Stimulated activated CD8-positive, alpha-beta memory T cell treated with anti-CD3 and anti-CD28 coated beads, Interleukin-4, amount 100 ng/mL, for 24 hours (primary cell): ENCODE results near the gene CPA3.

Experiments
- DNase-seq: peaks from one replicate; pipeline ENCODE4 v3.0.0-alpha.2; 2020; ENCODE audit warnings: low read depth

CPA3 gene, protein sequence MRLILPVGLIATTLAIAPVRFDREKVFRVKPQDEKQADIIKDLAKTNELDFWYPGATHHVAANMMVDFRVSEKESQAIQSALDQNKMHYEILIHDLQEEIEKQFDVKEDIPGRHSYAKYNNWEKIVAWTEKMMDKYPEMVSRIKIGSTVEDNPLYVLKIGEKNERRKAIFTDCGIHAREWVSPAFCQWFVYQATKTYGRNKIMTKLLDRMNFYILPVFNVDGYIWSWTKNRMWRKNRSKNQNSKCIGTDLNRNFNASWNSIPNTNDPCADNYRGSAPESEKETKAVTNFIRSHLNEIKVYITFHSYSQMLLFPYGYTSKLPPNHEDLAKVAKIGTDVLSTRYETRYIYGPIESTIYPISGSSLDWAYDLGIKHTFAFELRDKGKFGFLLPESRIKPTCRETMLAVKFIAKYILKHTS

DNA sequence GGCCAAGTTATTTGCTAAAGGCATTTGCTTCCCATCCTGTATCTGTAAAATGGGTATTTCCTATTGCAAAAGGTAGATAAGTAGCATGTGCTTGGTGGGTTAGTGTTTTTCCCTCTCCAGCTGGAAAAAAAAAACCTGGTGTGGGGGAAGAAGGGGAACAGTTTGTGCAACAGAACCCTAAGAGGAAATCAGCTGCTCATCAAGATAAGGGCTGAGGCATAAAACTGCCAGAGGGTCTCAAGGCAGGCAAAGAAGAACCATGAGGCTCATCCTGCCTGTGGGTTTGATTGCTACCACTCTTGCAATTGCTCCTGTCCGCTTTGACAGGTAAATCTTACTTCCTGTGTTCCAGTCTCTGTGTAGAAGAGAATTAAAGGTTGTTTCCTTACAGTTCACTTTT lies at the start of gene CPA3:
TSS of gene CPA3 (plus strand) at position 248 of the 400 bp plus-strand sequence. CDS start at position 260, 12 bp downstream.
- DNase-seq = no peak

DNA sequence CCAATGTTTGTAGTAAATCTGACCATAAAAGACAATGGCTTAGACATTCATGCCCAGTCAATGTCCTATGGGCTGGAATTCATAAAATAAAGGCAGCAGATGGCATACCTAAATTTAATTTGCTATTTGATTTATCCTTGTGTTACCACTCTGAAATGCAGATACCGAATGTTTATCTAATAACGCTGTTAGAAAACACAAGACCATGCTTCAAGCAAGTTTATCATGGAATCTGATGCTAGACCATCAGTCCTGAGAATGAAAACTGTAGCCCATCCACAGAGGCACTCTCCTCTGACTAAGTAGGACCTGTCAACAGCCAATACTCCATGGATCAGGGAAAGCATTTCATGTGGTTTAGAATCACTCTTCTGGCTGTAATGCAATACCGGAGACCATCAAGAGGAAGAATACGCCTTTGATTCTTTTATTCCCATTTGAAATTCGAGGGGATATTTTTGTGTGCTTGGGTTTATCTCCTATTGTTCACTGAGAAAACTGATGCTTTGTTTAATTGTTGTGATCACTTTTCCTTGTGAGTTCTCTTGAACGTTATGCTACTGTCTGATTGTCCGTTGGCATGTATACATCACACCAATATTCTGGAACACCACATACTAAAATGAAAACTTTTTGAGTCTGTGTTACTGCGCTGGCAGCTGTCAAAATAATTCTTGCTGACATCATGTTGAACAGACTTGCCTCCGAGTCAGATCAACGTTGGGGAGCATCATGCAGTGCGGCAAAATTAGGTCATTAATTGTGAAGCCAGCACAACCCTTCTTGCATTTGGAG lies 49.6 kb upstream of the CPA3 start:
- no peak for DNase-seq

DNA sequence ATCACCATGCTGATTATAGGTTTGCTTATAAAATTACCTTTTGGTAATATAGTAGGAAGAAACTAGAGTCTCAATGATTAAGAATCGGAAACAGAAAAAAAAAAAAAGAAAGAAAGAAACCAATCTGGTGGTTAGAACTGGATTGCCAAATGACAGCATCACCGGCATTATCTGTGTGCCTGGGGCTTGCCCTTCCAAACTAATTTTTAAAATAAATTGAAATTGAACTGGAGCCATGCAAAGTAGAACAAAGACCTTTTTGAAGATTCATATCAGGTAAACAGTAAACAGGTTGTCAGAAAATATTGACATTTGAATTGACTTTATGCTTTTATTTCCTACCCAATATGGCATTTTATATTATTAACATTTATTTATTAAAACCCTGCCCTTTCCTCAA lies 48.7 kb upstream of the CPA3 start:
- DNase-seq = no peak

DNA sequence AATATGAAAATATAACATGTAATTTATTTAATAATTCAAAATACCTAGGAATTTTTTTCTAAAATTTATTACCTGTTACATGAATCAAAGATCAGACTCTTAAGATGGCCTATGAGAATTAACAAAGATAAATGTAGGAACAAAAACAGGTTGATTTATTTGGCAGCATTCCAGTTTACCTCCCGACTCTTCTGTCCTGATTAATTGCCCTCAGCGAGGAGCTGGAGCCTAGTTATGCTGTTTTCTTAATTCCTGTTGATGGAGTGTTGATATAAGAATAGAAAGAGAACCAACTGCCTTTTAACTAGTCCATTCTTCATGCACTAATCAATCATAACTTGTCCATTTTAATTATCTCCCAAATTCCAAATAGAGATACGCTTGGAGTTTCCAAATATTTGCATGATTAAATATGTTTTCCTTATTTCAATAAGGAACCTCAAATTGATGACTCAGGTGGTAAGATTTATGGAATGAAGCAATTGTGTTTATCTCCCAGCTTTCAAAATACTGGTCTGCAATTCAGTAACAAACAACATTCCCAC lies 48.0 kb upstream of the CPA3 start:
- DNase-seq = no peak

DNA sequence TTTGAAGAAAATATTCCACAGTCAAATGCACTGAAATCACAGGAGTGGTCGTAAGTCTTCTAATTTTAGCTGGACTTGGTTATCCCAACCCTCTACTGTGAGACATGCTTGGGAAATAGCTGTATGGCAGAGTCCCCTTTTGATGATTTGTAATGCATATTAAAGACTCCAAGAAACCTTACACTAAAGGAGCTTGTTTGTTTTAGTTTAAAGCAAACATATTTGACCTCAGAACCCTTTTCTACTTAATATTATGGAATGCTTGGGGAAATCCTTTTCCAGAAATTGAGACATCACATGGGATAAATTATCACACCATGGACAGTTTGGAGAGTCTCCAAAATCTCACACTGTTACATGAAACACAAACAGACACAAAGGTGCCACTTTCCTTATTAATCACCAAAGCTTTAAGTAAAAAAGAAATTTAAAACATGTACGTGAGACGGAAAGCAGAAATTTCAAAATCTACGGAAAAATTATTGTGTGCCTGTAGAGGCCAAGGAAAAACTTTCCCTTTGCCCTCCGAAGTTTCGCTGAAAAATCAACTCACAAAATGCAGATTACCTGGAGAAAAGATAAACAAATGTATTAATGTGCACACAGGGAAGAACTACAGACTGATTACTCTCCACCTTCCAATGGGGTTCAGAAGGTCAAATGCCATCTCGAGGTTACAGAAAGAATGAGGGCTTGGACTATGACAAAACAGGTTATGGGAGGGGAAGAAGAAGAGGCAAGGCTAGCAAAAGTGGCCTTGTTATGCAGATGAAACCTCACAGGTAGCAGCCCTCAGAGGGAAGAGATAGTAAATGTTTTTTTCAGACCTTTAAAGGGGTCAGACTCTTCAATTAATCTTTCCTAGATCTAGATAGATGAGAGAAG lies 44.5 kb upstream of the CPA3 start:
- DNase-seq = no peak

DNA sequence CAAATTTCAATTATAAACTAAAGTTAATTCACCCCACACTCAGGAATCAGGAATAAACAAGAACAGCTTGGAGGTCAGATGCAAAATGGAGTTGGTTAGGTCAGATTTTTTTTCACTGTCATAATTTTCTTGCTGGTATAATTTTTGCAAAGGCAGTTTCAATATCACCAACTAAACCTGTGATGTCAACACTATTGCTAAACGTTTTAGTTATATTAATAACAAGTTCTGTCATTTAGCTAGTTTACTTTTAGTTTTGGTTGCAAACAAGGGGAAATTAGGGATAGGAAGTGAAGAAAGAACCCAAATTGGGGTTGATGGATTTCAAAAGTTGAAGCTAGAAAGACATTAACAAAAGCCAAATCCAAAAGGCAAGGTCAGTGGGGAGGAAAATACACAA lies 42.1 kb upstream of the CPA3 start:
- no peak for DNase-seq

DNA sequence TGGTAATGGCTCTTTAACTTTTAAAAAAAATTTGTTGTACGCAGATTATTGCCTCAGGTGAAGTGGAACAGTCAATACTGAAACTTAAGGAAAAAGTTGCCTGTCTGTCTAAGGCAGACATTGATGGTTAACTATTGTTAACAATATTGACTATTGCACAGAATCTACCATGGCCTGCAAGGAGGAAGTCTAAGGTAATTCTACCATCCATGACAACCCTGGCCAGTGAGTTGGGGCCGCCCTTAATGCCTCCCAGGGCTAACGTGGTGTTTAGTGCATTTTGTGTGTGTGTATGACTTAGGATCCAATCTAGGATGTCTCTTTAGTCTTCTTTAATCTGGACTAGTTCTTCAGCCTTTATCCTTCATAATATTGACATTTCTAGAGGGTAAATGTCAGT lies 39.6 kb upstream of the CPA3 start:
- no peak for DNase-seq

DNA sequence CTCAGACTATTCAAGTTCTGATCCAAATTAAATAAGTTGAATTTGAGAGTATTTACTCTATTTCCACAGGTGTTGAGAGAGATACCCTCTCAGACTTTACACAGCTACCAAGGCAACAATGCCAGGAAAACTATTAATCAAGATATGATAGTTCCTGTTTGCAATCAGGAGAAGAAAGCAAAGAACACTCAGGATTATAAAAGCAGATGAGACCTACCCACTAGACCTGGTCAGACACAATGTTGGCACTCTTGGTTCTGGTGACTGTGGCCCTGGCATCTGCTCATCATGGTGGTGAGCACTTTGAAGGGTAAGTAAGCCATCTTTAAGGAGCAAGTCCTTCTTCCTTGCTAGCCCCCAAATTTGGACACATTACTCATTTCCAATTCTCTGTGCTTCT lies 37.5 kb upstream of the CPA3 start, which contains the start of gene CPB1:
TSS of gene CPB1 (plus strand) at position 227 of the 400 bp plus-strand sequence. CDS start at position 240, 13 bp downstream.
- DNase-seq = no peak

DNA sequence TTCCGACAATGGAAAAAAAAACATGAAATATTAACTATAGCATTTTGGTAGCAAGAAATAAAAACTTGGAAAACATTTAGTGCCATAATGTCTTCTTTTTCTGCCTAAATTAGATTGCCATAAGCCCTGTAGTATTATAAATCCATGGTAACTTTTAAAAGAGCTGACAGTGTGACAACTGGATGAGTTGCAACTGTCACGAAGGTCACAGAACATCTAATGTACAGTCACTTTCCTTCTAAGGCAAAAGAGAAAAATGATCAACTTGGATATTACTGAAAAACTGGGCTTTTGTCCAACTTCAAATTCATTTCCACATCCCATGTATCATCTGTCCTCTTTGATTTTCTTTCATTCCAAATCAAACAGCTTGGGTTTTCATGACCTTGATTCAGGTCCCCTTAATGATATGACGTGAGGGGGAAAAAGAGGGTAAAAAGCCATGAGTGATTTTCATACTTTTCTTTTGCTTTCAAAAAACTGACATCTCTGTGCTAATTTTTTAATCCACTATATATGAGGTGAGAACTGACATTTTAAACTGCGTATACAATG lies 36.9 kb upstream of the CPA3 start:
- no peak for DNase-seq

DNA sequence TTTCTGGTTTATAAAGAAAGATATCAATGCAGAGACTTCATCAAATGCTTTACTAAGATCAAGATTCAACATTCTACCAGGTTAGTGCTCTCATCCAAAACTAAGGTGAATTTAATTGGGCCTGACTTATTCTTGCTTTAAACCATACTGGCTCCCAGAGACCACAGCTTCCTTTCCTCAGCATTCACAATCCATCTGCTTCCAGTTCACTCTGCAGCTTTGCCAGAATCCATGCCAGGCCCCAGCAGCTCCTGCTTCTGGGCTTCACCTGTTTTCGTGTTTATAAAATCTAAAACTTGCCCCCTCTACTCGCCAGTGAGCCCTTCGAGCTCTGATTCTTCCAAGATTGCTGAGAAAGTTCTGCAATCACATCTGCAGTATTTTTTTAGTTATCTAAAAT lies 35.2 kb upstream of the CPA3 start:
- DNase-seq = no peak

DNA sequence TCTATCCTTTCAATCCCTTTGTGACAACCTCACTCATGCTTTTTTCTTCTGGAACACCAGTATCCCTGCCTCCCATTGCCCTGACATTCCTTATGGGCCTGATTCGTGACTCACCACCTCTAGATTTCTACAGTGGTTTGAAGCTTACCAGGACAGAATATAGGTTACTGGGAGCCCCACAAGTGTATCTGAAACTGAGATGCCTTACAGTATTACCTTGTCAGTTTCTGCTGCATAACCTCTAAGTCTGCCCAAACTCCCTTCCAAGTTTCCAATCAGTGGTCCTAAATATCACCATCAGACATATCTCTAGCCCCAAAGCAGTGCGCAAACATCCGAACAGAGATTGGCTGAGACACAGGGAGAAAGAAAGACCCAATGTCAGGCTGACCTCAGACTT lies 31.9 kb upstream of the CPA3 start:
- no peak for DNase-seq

DNA sequence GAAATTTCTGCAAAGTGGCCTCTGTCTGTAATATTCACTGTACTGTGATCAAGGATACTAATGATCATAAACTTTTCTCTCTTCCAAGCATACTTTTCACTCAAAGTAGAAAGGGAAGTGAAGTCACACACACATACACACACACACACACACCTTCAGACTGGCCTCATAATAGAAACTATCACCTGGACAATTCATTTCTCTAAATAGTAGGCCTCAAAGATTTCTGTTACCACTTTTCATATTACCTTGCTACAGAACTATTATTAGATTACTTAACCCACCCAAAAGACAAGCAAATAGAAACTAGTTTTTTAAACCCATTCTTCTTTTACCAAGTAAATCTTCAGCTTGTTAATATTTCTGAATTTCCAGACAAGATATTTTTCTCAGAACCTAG lies 25.3 kb upstream of the CPA3 start:
- DNase-seq = no peak

DNA sequence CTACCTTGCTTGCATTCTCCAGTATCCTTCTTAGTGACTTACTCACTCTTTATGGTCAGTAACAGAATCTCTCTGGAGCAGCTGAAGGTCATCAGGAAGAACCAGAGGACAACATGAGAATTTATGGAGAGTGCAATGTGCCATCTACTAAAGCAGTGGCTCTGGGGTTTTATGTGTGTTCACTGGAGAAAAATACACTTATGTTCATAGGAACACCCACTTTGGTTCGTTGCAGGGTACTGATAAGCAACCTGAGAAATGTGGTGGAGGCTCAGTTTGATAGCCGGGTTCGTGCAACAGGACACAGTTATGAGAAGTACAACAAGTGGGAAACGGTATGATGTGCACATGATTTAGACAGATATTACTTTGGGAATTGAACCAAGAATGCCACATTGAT lies 24.6 kb upstream of the CPA3 start:
- no peak for DNase-seq

DNA sequence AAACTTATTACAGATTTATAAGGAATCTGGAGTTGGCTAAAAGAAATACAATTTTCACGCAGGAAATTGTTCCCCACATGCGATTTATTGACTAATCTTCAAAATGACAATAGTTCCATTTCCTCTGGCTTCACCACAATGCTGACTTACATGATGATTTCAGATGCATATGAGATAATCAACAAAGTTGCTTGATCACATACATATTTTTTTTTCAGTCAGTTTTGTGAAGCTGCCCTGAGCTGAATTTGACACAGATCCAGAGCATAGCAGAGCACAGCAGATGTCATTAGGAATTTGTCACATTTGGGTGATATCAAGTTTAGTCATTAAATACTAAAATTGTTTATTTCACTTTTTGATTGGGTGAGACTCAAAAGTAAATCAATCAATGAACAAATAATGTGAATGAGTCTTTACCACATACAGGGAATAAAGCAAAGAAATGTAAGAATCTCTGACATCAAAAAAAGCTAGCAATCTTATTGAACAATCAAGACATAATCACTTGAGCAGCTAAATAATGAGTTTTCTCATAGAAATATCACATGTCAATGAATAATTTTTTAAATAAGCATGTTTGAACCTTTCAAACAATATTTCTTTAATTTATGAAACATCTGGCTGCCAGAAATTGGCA lies 19.2 kb upstream of the CPA3 start:
- DNase-seq = no peak

DNA sequence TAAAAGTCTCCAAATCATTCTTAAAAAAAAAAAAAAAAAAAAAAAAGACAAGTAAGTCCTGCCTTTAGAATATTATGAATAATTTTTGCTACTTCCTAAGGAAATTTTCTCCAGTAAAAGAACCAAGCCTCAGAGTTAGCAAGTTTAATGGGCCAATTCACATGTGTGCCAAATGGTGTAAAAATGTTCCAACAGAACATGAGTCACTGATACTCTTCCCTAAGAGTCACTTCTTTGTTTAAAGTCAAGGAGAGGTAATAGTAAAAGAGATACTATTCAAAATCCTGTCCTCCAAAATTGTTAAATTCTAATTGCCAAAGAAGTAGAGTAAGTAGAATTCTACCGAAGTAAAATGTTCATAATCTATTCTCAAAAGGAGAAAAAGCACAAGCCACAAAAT lies 17.7 kb upstream of the CPA3 start:
- no peak for DNase-seq

DNA sequence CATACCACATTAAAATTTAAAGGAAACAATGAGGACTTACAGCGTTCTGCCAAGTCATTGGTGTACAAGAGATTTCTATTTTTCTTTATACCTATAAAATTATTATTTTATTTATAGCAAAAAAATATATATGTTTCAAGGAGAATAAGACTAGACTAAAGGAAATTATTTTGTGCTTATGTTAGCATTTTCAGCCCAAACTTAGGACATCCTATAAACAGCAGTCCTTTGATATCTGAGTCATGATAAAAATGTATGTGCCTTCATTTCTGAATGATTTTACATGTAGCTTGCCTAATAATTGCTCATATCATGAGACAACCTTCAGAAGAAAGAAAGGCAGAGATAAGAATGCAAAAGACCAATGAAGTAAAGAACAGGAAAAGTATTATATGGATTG lies 16.7 kb upstream of the CPA3 start:
- DNase-seq = no peak

DNA sequence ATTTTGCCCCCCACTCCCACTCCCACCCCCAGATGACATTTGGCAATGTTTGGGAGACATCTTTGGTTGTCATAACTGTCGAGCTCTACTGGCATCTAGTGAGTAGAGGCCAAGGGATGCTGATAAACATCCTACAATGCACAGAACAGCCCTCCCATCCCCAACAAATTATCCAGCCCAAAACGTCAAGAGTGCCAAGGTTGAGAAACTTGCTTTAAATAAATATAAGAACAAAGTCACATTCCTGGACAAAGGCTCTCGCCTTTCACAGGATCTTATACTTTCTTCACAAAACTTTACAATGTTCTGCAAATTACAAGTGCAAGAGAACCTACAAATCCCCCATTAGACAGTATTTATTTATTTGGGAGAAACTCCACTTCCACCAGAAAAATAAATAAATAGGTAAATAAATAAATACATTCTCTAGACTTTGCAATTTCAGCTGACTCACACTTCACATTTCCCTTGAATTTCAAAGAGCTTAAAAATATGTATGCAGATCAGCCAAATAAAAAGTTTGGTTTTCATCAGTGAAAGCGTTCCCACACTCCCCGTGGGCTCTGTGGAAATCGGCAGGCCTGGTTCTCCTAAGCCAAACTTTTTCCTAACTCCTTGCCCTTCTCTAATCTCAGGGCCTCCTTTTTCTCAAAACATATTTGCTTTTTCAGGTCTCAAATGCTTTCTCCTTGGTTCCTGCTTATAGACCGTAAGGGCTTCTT lies 12.7 kb upstream of the CPA3 start:
- DNase-seq = no peak

DNA sequence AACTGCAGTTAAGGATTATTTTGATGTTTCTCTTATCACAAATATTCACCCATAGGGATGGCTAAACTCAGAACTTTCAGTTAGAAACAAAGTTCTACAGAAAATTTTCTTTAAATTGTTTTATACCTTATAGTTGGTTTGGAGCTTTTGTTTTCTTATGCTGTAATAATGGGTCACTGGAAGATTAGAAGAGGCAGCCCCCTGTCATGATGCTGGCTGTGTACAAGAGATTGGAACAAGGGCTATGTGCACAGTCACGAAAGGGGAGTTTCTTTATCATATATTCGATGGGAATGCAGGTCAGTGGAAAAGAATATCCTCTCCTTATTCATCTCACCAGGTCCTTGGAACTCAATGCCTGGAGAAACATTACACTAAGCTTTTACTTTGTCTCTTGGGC lies 12.0 kb upstream of the CPA3 start:
- no peak for DNase-seq

DNA sequence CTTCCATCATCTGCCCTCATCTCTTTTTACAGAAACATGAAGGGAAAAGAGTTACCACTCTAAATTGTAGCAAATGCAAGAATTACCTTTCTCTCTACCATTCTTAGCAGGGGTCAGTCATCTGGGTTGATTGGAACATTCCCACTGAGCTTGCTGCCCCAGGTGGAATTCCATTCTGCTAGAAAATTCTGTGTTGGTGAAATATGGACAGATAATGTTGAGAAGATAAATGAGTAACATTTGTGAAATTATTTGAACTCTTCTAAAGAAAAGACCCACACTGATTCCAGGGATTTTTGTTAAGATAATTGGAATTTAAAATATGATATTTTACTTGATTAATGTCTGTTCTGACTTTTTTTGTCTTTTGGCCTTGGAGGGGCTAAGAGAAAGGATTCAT lies 11.0 kb upstream of the CPA3 start:
- DNase-seq = no peak

DNA sequence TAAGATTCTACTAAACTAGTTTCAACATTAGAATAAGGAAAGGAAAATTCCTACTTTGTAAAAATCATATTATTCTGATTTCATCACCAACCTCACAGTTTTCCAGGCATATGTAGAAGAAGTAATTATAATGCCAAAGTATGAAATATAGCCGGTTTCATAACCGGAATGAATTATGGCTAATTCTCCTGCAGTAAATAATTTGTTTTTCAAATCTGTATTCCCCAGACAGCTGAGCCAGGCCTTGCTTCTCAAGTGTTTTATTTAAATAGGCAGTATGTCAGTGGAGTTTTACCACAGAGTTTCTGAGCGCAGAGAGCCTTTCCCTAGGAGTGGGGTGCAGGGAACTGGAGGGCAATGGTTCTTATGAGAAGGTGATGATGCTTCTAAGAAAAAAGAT lies 8.7 kb upstream of the CPA3 start:
- DNase-seq = no peak

DNA sequence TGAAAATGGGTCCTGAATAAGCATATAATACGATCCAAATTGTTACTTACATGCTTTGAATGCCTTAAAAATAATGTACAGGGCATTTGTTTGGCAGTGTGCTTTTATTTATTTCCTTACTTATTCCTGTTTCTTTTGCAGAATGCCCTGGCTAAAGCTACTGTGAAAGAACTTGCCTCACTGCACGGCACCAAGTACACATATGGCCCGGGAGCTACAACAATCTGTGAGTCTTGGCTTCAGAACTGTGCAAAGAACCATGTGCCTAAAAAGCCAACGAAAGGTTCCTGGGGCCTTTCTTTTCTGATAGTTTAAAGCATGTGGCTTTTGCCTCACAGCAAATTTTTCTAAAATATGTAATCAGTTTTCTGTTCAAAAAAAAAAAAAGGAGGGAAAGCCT lies 7.8 kb upstream of the CPA3 start:
- DNase-seq = no peak
